Measurements from ENCODE around the gene PROZ.

The PROZ gene

GRCh38 chr13:113152984-113153809 is 5.3 kb upstream of the PROZ start:
- TF ChIP-seq GATA2 (IDR thresholded peaks at IDR 0.05; ENCODE audit: low read depth, low read length) = no peak
- TF ChIP-seq GATA3 (IDR thresholded peaks at IDR 0.05; ENCODE audit: low read depth, low read length) = no peak

- no peak for TF ChIP-seq GATA3 (IDR thresholded peaks at IDR 0.05; ENCODE audit: low read depth, low read length)
- TF ChIP-seq GATA2 (IDR thresholded peaks at IDR 0.05; ENCODE audit: low read depth, low read length) = no peak
These were observed 4.4 kb upstream of the PROZ start for GRCh38 chr13:113153810-113154748.

GRCh38 chr13:113155201-113155600 is 3.2 kb upstream of the PROZ start:
- TF ChIP-seq GATA2 (IDR thresholded peaks at IDR 0.05; ENCODE audit: low read depth, low read length) (no peak), GATA3 (IDR thresholded peaks at IDR 0.05; ENCODE audit: low read depth, low read length) (no peak)

- no peak for TF ChIP-seq GATA3 (IDR thresholded peaks at IDR 0.05; ENCODE audit: low read depth, low read length)
These were observed 2.3 kb upstream of the PROZ start for GRCh38 chr13:113155982-113156655.

- TF ChIP-seq GATA3 (IDR thresholded peaks at IDR 0.05; ENCODE audit: low read depth, low read length) (no peak), GATA2 (IDR thresholded peaks at IDR 0.05; ENCODE audit: low read depth, low read length) (no peak)
These were observed 1.1 kb upstream of the PROZ start for GRCh38 chr13:113157206-113157928.

- TF ChIP-seq GATA2 (IDR thresholded peaks at IDR 0.05; ENCODE audit: low read depth, low read length) = no peak
- no peak for TF ChIP-seq GATA3 (IDR thresholded peaks at IDR 0.05; ENCODE audit: low read depth, low read length)
These were observed 498 bp downstream of the PROZ start for GRCh38 chr13:113158946-113159345.

- TF ChIP-seq GATA2 (IDR thresholded peaks at IDR 0.05; ENCODE audit: low read depth, low read length) (no peak), GATA3 (IDR thresholded peaks at IDR 0.05; ENCODE audit: low read depth, low read length) (no peak)
These were observed 1.3 kb downstream of the PROZ start for GRCh38 chr13:113159701-113160100.

- TF ChIP-seq GATA3 (IDR thresholded peaks at IDR 0.05; ENCODE audit: low read depth, low read length) (no peak), GATA2 (IDR thresholded peaks at IDR 0.05; ENCODE audit: low read depth, low read length) (no peak)
These were observed 2.5 kb downstream of the PROZ start for GRCh38 chr13:113160983-113161382.

GRCh38 chr13:113161433-113161832 is 3.0 kb downstream of the PROZ start:
- TF ChIP-seq GATA2 (IDR thresholded peaks at IDR 0.05; ENCODE audit: low read depth, low read length) (no peak), GATA3 (IDR thresholded peaks at IDR 0.05; ENCODE audit: low read depth, low read length) (no peak)

GRCh38 chr13:113162783-113163685 is 4.6 kb downstream of the PROZ start:
- TF ChIP-seq GATA2 (IDR thresholded peaks at IDR 0.05; ENCODE audit: low read depth, low read length) (no peak), GATA3 (IDR thresholded peaks at IDR 0.05; ENCODE audit: low read depth, low read length) (no peak)

- TF ChIP-seq GATA2 (IDR thresholded peaks at IDR 0.05; ENCODE audit: low read depth, low read length) = no peak
- TF ChIP-seq GATA3 (IDR thresholded peaks at IDR 0.05; ENCODE audit: low read depth, low read length) = no peak
These were observed 6.0 kb downstream of the PROZ start for GRCh38 chr13:113164492-113164891.

- TF ChIP-seq GATA3 (IDR thresholded peaks at IDR 0.05; ENCODE audit: low read depth, low read length) (no peak), GATA2 (IDR thresholded peaks at IDR 0.05; ENCODE audit: low read depth, low read length) (no peak)
These were observed 7.8 kb downstream of the PROZ start for GRCh38 chr13:113166266-113166665.

GRCh38 chr13:113166681-113167080 is 8.2 kb downstream of the PROZ start:
- TF ChIP-seq GATA3 (IDR thresholded peaks at IDR 0.05; ENCODE audit: low read depth, low read length) (no peak), GATA2 (IDR thresholded peaks at IDR 0.05; ENCODE audit: low read depth, low read length) (no peak)
